Stomach (tissue), 9 donors: ENCODE measurements around the gene NTRK2. TPM values are rescaled to one million over a fixed set of nuclear protein-coding genes. Genes with fewer than 3 reads are reported as not detected.

Experiments
- DNase-seq, 2 donors: peaks; one replicate each; pipeline versions ENCODE4 v3.0.0 to v3.0.0-alpha.2; 2013 to 2019
- H3K27ac ChIP-seq, 5 donors: fragments of 200-600 bp in 4 of 5; sonication (generic) in 4 of 5; one replicate each; pipeline ENCODE4 v1.5.1; 2013 to 2019; ENCODE audit warnings: mild to moderate bottlenecking in 1 of 5, moderate library complexity in 1 of 5
- H3K27me3 ChIP-seq, 3 donors: fragments of 200-600 bp; sonication (generic); one replicate each; pipeline ENCODE4 v1.5.1; 2017 to 2019; ENCODE audit warnings: mixed run types in 1 of 3
- H3K36me3 ChIP-seq, 4 donors: fragments of 200-600 bp; sonication (generic); 1 replicate in 3 of 4; 2 replicates in 1 of 4; pipeline ENCODE4 v1.5.1; 2016 to 2019
- H3K4me1 ChIP-seq, 4 donors: fragments of 200-600 bp; sonication (generic); one replicate each; pipeline ENCODE4 v1.5.1; 2016 to 2019
- H3K4me3 ChIP-seq, 4 donors: fragments of 200-600 bp; sonication (generic) in 3 of 4; one replicate each; pipeline ENCODE4 v1.5.1; 2016 to 2019; ENCODE audit warnings: mild to moderate bottlenecking in 1 of 4
- H3K9me3 ChIP-seq, 4 donors: fragments of 200-600 bp; sonication (generic); one replicate each; pipeline ENCODE4 v1.5.1; 2016 to 2019
- CTCF ChIP-seq, 7 experiments: fragments of 450-650 bp in 4 of 7; fragments of 200-600 bp in 3 of 7; sonication (generic) in 3 of 7; IDR thresholded peaks; one replicate each; pipeline ENCODE4 v1.5.1; 2016 to 2019; ENCODE audit warnings: antibody characterized with exemption in 7 of 7, control low read depth in 2 of 7, mild to moderate bottlenecking in 1 of 7
- EP300 ChIP-seq: sonication (generic); formaldehyde crosslinking; IDR thresholded peaks from one replicate; pipeline ENCODE4 v1.6.1; 2017; ENCODE audit warnings: antibody characterized with exemption
- POLR2A ChIP-seq, 4 donors: fragments of 450-650 bp; IDR thresholded peaks; one replicate each; pipeline ENCODE4 v1.6.1; 2016; ENCODE audit warnings: antibody characterized with exemption in 4 of 4, control low read depth in 2 of 4, mild to moderate bottlenecking in 1 of 4, moderate library complexity in 1 of 4
- POLR2AphosphoS5 ChIP-seq, 3 donors: sonication (generic); formaldehyde crosslinking; IDR thresholded peaks; one replicate each; pipeline ENCODE4 v1.6.1; 2016; ENCODE audit warnings: antibody characterized with exemption in 3 of 3
- WGBS, 5 donors: extraction: QIAGEN DNeasy Blood & Tissue Kit in 3 of 5; methylation state at CpG; one replicate each; pipeline versions ENCODE4 v1.1.5 to v1.1.7; 2013 to 2018; 5-methylcytosine and 5-hydroxymethylcytosine counted together
- intact Hi-C: fragments of 100-400 bp; cut with DNase I; formaldehyde crosslinking; loops from one replicate; pipeline ENCODE4 v1.15.1; 2023; ENCODE audit warnings: low total_unique reads
- polyA plus RNA-seq, 3 donors: library from polyadenylated mRNA; stranded (reverse); fragments of 200-250 nt; gene quantifications; one replicate each; pipeline ENCODE4 v1.2.3, GENCODE V29; 2013
- total RNA-seq, 5 donors: library from RNA; depleted of rRNA; stranded (reverse); fragments of >200 nt; gene quantifications; one replicate each; pipeline versions ENCODE4 v1.1.0 to v1.2.3, GENCODE V29; 2014 to 2016
- donor health status: healthy with polysubstance abuse.
- donor health status: Bipolar disorder and iron deficiency.
- donor health status: healthy.

The NTRK2 gene
- total and polyA plus RNA-seq, 8 donors, result 0.06 to 8.8 (median 2.6) TPM

DNA sequence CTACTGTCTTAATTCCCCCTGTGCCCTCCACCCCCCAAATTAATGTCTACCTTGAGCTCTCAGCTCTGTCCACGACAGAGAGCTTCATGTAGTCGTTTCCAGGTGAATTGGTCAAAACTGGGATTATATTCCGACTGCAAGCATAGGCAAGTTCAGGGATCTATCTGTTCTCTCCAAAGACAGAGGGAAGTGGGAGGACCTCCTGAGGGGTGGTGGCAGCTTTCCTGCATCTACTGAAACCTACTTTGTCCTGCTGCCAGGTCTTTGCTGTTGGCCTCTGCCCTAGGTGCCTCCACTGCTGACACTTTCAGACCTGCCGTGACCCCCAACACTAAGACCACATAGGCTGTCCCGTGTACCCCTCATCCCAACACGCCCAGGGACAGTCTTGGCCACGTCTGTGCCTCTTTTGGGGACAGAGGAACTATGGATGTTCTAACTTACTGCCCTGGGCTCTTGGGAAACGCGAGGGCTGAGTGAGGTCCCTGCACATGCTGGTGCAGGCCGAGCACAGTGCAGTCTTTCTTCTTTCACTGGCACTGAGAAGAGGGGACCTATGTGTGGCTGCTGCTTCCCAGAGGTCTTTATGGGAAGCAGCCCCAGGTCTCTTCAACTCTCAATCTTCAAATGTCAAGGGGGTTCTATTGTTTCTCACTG lies 125.6 kb downstream of the NTRK2 start:
- no peak for DNase-seq
- no peak overlapping the region for H3K27ac ChIP-seq
- no peak overlapping the region for H3K4me3 ChIP-seq
- intact Hi-C loops, result no loop called here
- no peaks in the 10 kb centered on the region for H3K27me3 ChIP-seq
- WGBS, 5 donors, result 77 to 85% (median 79%) methylated on average over 10 of the region's 10 CpGs
- H3K9me3 ChIP-seq, result no peaks in the 10 kb centered on the region
- no peaks in the 10 kb centered on the region for H3K36me3 ChIP-seq
- no peaks in the 10 kb centered on the region for H3K4me1 ChIP-seq
- TF ChIP-seq POLR2AphosphoS5 (IDR thresholded peaks at IDR 0.05) (no peak), CTCF (IDR thresholded peaks at IDR 0.05) (no peak), EP300 (no peak), POLR2A (IDR thresholded peaks at IDR 0.05) (no peak)

GRCh38 chr9:84796404-84796803 lies 126.9 kb downstream of the NTRK2 start:
- no peak overlapping the region for H3K27ac ChIP-seq
- no peaks in the 10 kb centered on the region for H3K36me3 ChIP-seq
- 67 to 91% (median 87%) methylated on average over 1 of the region's 1 CpG for WGBS, 5 donors
- H3K4me3 ChIP-seq, result no peak overlapping the region
- no peaks in the 10 kb centered on the region for H3K9me3 ChIP-seq
- H3K27me3 ChIP-seq, result no peaks in the 10 kb centered on the region
- no peaks in the 10 kb centered on the region for H3K4me1 ChIP-seq
- intact Hi-C loops, result no loop called here
- TF ChIP-seq EP300 (no peak), POLR2A (IDR thresholded peaks at IDR 0.05) (no peak), CTCF (IDR thresholded peaks at IDR 0.05) (no peak), POLR2AphosphoS5 (IDR thresholded peaks at IDR 0.05) (no peak)
- no peak for DNase-seq

DNA sequence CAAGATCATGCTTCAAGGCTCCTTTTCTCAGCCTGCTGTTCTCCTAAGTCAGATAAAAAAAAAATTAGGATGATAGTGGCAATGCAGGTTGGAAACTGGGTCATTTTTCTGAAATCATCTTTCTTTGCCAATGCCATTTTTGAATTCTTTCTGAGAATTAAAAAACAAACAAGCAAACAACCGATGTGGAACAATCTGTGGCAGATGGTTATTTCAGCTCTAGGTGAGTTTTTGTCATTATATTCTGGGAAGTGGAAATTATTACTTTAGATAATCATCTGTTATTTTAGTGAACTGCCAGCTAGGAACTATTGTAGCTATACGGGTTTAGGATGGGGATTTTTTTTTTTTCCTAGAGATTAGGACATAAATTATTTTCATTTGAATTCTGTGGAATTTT lies 129.7 kb downstream of the NTRK2 start:
- 43 to 59% (median 46%) methylated on average over 2 of the region's 2 CpGs for WGBS, 5 donors
- intact Hi-C loops, result no loop called here
- no peak for TF ChIP-seq POLR2AphosphoS5 (IDR thresholded peaks at IDR 0.05)
- no peak for TF ChIP-seq EP300
- no peak for TF ChIP-seq CTCF (IDR thresholded peaks at IDR 0.05)

DNA sequence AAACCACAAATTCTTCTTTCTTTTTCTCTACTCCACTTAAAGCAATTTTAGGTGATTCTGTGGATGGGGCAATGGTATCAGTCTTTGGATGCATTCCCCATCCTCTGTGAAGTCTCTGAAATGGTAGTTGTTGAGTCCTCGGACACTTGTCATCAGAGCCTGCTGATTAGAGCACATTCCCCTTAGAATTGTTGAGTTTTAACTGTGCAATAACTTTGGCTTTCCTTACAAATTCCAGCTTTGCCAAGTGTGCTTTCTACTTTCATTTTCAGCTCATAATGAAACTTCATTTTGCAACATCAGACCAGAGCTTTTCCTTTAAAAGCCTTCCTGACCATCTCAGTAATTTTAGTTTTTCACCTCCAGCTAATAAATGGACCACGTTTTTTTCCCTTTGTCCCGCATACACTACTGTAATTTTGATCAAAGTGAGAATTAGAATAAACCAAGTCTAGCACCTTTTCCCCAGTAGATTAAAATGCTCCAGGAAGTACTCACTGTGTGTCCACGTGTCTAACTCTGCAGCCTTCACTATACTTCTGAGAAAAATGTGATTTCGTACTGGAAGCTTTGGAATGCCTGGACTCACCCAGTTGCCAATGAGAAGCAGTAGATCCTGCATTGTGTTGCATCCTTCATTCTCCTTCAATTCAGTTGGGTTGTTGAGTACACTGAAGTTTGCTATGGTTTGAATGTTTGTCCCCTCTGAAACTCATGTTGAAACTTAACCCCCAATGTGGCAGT lies 135.6 kb downstream of the NTRK2 start:
- no peaks in the 10 kb centered on the region for H3K27me3 ChIP-seq
- intact Hi-C loops, result no loop called here
- no peak overlapping the region for H3K27ac ChIP-seq
- no peak overlapping the region for H3K4me3 ChIP-seq
- DNase-seq, result no peak
- no peaks in the 10 kb centered on the region for H3K36me3 ChIP-seq
- no peaks in the 10 kb centered on the region for H3K9me3 ChIP-seq
- no peak for TF ChIP-seq POLR2AphosphoS5 (IDR thresholded peaks at IDR 0.05)
- no peak for TF ChIP-seq EP300
- no peak for TF ChIP-seq CTCF (IDR thresholded peaks at IDR 0.05)
- no peak for TF ChIP-seq POLR2A (IDR thresholded peaks at IDR 0.05)
- 24 to 42% (median 27%) methylated on average over 5 of the region's 5 CpGs for WGBS, 5 donors
- peaks cover 0 to 5% (median 0%) of the 10 kb centered on the region in 4 donors for H3K4me1 ChIP-seq

More for the DNA sequence above, 129.7 kb downstream of the NTRK2 start:
- no peak overlapping the region for H3K27ac ChIP-seq
- no peaks in the 10 kb centered on the region for H3K9me3 ChIP-seq
- H3K4me3 ChIP-seq, result no peak overlapping the region
- H3K27me3 ChIP-seq, result no peaks in the 10 kb centered on the region
- no peaks in the 10 kb centered on the region for H3K36me3 ChIP-seq
- DNase-seq, result no peak
- H3K4me1 ChIP-seq, result no peaks in the 10 kb centered on the region
